Breast epithelium (tissue), 4 donors: Measurements from ENCODE around the gene ARHGEF3. TPM values are rescaled to one million over a fixed set of nuclear protein-coding genes. Genes with fewer than 3 reads are reported as not detected.

Source experiments
- DNase-seq, 2 donors: peaks; one replicate each; pipeline ENCODE4 v3.0.0-alpha.2; 2019; ENCODE audit warnings: low spot score in 2 of 2
- H3K27ac ChIP-seq, 2 donors: fragments of 200-600 bp; sonication (generic) in 1 of 2; one replicate each; pipeline ENCODE4 v1.5.1; 2016 to 2019; ENCODE audit warnings: mild to moderate bottlenecking in 1 of 2
- H3K27me3 ChIP-seq, 2 donors: fragments of 200-600 bp; sonication (generic) in 1 of 2; one replicate each; pipeline versions ENCODE4 v1.5.1 to v1.6.0; 2017 to 2019; ENCODE audit warnings: control low read depth in 1 of 2, mild to moderate bottlenecking in 1 of 2
- H3K36me3 ChIP-seq: fragments of 200-600 bp; one replicate; pipeline ENCODE4 v1.5.1; 2019
- H3K4me1 ChIP-seq, 2 donors: fragments of 200-600 bp; sonication (generic); one replicate each; pipeline ENCODE4 v1.5.1; 2016 to 2019; ENCODE audit warnings: control low read depth in 1 of 2
- H3K4me3 ChIP-seq, 3 donors: fragments of 200-600 bp; sonication (generic); 1 replicate in 2 of 3; 2 replicates in 1 of 3; pipeline ENCODE4 v1.5.1; 2016 to 2019; ENCODE audit warnings: mild to moderate bottlenecking in 3 of 3, moderate library complexity in 2 of 3
- H3K9me3 ChIP-seq, 2 donors: fragments of 200-600 bp; sonication (generic) in 1 of 2; one replicate each; pipeline ENCODE4 v1.5.1; 2016 to 2019; ENCODE audit warnings: control low read depth in 1 of 2
- POLR2A ChIP-seq: fragments of 450-650 bp; IDR thresholded peaks from one replicate; pipeline ENCODE4 v1.6.1; 2016; ENCODE audit warnings: antibody characterized with exemption, mild to moderate bottlenecking, moderate library complexity
- POLR2AphosphoS5 ChIP-seq, 3 donors: sonication (generic); formaldehyde crosslinking; IDR thresholded peaks; one replicate each; pipeline ENCODE4 v1.6.1; 2017; ENCODE audit warnings: antibody characterized with exemption in 3 of 3
- intact Hi-C: fragments of 100-400 bp; cut with DNase I; formaldehyde crosslinking; loops from one replicate; pipeline ENCODE4 v1.15.1; 2023; ENCODE audit warnings: low total_unique reads
- total RNA-seq, 3 donors: library from RNA; depleted of rRNA; stranded (reverse); fragments of >200 nt; gene quantifications; one replicate each; pipeline ENCODE4 v1.1.0, GENCODE V29; 2016
- TF ChIP-seq, protein P1 (sequence below), 3 donors: fragments of 450-650 bp; IDR thresholded peaks; one replicate each; pipeline ENCODE4 v1.5.1; 2016 to 2017; ENCODE audit warnings: antibody characterized with exemption in 3 of 3, mild to moderate bottlenecking in 3 of 3, moderate library complexity in 3 of 3

Gene ARHGEF3
- total RNA-seq, 3 donors from 2014 or later: 11.0 to 45.4 (median 25.2) TPM

DNA sequence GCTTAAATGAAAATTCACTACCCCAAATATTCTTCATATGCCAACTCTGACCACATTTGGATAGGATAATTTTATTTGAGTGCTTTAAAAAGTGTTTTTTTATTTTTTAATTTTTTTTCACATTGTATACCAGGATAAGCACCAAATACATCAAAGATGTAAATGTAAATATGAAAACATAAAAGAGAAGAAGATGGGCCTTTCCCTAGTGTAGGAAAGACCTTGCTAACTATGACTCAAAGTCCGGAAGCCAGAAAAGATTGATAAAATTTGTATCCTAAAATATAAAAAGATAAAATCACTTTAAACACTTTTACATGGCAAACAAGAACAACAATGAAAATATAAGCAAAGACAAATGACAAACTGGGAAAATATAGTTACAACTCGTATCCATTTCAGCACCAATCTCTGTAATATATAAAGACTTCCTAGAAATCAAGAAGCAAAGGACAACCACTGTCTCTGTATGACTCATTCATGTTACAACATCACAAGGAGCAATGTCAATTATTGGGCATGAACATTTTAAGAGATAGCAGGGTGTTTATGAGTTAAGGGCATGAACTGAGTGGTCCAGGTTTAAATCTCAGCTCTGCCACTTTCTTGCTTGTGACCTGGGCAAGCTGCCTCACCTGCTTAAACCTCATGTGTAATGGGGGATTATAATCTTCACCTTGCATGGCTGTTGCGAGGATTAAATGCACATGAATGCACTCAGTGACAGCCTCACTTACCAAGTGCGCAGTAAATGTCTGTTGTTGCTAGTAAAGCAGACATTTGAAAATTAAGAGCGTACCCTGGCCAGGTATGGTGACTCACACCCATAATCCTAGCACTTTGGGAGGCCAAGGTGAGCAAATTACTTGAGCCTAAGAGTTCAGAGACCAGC, 25.3 kb upstream of the ARHGEF3 start:
- DNase-seq: no peak
- TF ChIP-seq POLR2A (no peak), POLR2AphosphoS5 (IDR thresholded peaks at IDR 0.05) (no peak)
- TF ChIP-seq, protein P1, sequence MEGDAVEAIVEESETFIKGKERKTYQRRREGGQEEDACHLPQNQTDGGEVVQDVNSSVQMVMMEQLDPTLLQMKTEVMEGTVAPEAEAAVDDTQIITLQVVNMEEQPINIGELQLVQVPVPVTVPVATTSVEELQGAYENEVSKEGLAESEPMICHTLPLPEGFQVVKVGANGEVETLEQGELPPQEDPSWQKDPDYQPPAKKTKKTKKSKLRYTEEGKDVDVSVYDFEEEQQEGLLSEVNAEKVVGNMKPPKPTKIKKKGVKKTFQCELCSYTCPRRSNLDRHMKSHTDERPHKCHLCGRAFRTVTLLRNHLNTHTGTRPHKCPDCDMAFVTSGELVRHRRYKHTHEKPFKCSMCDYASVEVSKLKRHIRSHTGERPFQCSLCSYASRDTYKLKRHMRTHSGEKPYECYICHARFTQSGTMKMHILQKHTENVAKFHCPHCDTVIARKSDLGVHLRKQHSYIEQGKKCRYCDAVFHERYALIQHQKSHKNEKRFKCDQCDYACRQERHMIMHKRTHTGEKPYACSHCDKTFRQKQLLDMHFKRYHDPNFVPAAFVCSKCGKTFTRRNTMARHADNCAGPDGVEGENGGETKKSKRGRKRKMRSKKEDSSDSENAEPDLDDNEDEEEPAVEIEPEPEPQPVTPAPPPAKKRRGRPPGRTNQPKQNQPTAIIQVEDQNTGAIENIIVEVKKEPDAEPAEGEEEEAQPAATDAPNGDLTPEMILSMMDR (IDR thresholded peaks at IDR 0.05): no peak

DNA sequence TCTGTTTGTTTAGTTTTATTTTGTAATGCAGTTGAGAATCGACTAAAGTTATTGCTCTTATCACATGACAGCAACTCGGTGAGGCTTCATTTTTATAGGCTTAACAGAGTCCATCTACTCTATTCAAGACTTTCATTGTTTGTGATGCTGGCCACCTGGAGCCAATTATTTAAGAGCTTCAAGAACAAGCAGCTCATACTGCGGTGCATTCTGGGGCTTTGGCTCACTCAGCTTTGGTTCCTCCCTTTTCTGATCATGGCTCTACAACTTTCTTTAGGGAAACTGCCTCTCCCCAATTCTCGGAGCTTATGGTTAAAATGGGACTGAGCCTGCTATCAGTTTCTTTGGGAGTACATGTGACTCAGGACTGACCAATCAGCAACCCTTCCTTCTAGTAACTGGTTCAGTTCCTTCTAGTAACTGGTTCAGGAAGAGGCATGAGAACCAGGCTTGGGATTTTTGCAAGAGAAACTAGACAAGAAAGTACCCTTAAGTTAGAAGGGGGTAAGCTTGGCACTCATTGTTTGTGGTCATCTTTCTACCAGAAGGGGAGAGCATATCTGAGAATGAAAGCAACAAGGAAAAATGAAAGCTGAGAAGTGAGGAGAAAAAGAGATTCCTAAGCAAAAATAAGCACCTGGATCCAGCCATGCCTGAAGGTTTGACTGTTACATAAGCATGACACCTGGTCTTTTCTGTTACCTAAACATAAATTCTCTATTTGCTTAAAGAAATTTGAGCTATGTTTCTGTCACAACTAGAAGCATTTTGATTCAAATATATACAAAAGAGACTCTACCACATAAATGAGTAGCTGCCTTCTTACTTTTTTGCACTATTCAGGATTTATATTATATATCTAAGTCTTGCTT, 24.1 kb upstream of the ARHGEF3 start:
- intact Hi-C loops: no loop called here
- no peaks in the 10 kb centered on the region for H3K27me3 ChIP-seq
- no peak for DNase-seq
- H3K4me1 ChIP-seq: no peaks in the 10 kb centered on the region
- H3K36me3 ChIP-seq: no peaks in the 10 kb centered on the region
- H3K9me3 ChIP-seq: no peaks in the 10 kb centered on the region
- TF ChIP-seq POLR2A: no peak
- TF ChIP-seq POLR2AphosphoS5 (IDR thresholded peaks at IDR 0.05): no peak
- no peak overlapping the region for H3K27ac ChIP-seq
- H3K4me3 ChIP-seq: no peak overlapping the region

More for the DNA sequence above, 25.3 kb upstream of the ARHGEF3 start:
- Histone ChIP-seq H3K36me3 (no peaks in the 10 kb centered on the region), H3K27ac (no peak overlapping the region), H3K4me3 (no peak overlapping the region), H3K9me3 (no peaks in the 10 kb centered on the region), H3K4me1 (no peaks in the 10 kb centered on the region), H3K27me3 (no peaks in the 10 kb centered on the region)
- intact Hi-C loops: no loop called here

DNA sequence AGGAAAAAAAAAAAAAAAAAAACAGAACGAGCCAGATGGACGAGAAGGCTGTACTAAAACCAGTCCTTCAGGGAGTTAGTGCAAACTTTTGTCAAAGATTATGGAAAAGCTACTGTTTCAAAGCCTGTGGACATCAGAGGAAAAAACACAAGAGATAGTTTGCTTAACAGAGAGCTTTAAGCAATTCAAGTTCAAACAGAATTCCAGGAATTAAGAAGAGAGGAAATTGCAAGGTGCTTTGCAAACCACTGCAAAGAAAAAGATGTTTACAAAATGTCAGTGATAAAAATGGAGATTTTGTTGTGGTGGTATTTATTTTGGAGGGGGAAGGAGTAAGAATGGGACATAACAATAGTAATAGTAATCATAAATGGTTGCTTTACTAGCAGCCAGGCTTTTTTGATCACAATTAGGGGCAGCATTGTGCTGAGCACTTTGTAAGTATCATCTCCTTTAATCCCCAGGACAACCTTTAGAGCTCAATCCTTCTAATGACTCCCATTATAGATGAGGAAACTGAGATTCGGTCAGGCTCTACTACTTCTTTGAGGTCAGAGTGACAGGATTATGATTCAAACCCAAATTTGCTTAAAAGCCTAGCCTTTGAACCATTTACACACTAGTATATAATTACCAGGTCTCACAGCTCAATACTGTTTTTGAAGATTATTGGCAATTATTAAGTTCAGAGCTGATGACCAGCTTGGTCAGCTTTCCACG, 22.4 kb upstream of the ARHGEF3 start:
- no peak for DNase-seq
- no peaks in the 10 kb centered on the region for H3K4me1 ChIP-seq
- H3K27ac ChIP-seq: no peak overlapping the region
- no peak for TF ChIP-seq POLR2A
- TF ChIP-seq, protein P1 (IDR thresholded peaks at IDR 0.05): no peak
- TF ChIP-seq POLR2AphosphoS5 (IDR thresholded peaks at IDR 0.05): no peak
- H3K27me3 ChIP-seq: no peaks in the 10 kb centered on the region
- H3K36me3 ChIP-seq: no peaks in the 10 kb centered on the region
- H3K4me3 ChIP-seq: no peak overlapping the region
- intact Hi-C loops: no loop called here
- no peaks in the 10 kb centered on the region for H3K9me3 ChIP-seq

DNA sequence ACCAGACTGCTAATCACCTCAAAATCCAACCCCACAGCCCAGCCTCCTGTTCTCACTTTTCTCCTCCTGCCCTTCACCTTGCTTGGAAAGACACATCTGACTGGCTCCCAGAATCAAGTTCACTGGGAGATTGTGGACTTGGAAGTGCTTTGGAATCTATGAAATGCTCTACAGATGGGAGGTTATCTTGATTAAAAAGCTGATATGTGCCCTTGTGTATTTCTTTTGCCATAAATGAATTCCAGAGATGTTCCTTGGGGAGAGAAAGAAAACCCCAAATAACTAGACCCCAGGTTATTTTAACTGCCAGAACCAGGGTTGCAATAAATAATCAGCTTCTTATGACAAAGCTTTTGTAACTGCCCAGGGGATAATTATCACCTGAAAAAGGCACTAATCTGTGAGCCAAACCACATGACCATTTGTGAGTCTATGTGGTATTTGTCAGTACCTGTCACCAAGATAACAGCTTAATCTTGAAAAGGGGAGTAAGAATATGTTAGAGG, 21.7 kb upstream of the ARHGEF3 start:
- TF ChIP-seq POLR2AphosphoS5 (IDR thresholded peaks at IDR 0.05): no peak
- TF ChIP-seq, protein P1 (IDR thresholded peaks at IDR 0.05): no peak
- no peak for TF ChIP-seq POLR2A
- H3K4me1 ChIP-seq: no peaks in the 10 kb centered on the region
- no peaks in the 10 kb centered on the region for H3K36me3 ChIP-seq
- H3K27me3 ChIP-seq: no peaks in the 10 kb centered on the region
- no peak overlapping the region for H3K27ac ChIP-seq
- no peaks in the 10 kb centered on the region for H3K9me3 ChIP-seq
- no peak for DNase-seq
- no peak overlapping the region for H3K4me3 ChIP-seq
- intact Hi-C loops: no loop called here

DNA sequence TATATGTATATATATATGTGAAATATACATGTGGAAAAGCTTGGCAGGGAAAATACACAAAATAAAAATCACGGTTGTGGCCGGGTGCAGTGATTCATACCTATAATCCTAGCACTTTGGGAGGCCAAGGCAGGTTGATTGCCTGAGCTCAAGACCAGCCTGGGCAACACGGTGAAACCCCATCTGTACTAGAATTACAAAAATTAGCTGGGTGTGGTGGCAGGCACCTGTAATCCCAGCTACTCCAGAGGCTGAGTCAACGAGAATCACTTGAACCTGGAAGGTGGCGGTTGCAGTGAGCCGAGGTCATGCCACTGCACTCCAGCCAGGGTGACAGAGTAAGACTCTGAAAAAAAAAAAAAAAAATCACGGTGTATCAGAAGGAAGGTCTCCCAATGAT, 20.8 kb upstream of the ARHGEF3 start:
- H3K4me3 ChIP-seq: no peak overlapping the region
- no peaks in the 10 kb centered on the region for H3K27me3 ChIP-seq
- H3K9me3 ChIP-seq: no peaks in the 10 kb centered on the region
- intact Hi-C loops: no loop called here
- no peaks in the 10 kb centered on the region for H3K4me1 ChIP-seq
- no peaks in the 10 kb centered on the region for H3K36me3 ChIP-seq
- H3K27ac ChIP-seq: no peak overlapping the region
- TF ChIP-seq POLR2A: no peak
- TF ChIP-seq POLR2AphosphoS5 (IDR thresholded peaks at IDR 0.05): no peak
- TF ChIP-seq, protein P1 (IDR thresholded peaks at IDR 0.05): no peak
- DNase-seq: no peak
